GM19397 (cell line): ENCODE measurements around the gene RMDN2.

Source experiments
- ATAC-seq: cut with Tn5 transposase; IDR thresholded peaks from one replicate; pipeline ENCODE4 v1.9.1; 2021; ENCODE audit warnings: mild to moderate bottlenecking, moderate library complexity; ENCODE audit not compliant: unreplicated experiment

Gene RMDN2

DNA sequence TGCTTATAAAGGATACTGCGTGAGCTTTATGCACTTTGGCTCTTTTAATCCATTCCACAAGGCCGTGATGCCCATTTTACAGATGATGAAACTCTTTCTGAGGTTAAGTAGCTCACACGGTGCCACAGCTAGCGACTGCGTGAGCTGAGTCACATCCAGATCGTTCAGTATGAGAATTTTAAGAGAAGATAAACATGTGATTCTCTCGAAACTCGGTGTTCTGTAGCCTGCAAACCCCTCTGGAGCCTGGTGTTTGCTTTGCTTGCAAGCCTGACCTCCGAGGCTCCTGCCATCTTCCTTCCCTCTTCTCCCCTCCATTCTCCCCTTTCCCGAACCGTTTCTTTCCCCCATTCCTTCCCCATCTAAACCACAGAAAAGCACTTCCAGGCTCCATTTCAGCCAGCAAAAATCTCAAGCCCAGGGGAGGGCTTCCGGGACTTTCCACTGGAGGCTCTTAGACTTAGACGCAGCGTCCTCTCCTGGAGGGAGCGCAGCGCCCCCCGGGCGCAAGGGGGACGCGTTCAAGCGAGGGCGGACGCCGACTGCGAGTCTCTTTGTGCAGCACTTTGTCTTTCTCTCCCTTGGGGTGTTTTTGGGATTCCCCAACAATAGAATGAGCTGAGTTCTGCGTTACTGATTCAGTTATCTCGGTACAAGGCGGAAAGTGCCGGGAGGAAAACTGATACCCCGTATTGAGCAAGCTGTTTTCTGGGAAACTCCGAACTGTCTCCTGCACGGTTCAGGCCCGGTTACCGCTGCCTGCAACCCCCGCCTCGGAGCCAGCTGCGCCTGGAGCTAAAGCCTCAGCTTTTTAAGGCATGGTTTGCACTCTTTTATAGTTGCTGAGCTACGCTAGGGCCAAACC is 112.9 kb downstream of the RMDN2 start:
- peak; percentile 75 for ATAC-seq

DNA sequence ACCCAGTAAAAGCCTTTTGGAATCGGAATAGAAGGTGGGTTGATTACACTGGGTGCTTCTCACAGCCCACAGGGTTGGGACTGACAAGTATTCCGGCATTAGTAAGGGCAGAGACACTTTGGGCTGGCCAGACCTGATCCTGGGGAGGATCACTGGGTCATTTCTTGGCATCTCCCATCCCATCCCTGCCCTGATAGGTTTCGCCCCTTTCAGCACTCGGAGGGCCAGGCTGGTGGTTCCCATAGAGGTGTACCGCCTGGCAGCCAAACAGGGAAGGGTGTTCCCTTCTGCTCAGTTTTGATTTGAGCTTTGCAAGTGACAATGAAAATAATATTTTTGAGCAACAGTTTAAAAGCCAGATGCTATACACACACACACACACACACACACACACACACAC is 113.6 kb downstream of the RMDN2 start:
- ATAC-seq: no peak

DNA sequence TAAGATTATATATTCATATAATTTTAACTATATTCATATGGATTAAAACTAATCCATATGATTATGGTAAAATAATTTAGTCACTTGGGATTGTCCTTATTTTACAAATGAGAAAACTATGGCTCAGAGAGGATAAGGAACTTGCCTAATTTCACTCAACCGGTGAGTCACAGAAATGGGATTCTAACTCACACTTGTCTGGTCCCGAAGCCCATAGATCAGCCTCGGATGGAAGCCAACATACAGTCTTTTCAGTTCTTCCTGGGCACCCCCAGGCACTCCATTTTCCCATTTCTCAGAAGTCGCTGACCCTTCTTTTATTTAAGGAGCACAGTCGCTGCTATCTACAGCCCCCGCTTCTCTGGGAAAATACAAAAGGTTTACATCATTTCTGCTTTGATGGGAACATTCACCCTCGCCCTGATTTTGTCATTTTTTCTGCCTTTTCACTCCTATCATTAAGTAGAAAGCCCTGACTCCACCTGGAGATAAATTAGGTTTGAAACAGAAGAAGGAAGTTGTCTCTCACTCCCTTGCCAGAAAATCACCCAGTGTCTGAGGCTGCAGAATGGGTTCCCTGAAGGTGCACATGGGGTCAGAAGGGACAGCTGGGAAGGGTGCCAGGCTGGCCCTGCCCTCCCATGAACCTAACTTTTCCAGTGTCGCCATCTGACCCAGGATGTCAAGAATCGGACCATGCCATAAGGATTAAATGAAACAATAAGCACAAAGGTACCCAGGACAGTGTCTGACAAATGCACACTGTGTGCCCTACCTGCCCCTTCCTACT is 114.2 kb downstream of the RMDN2 start:
- ATAC-seq: no peak

DNA sequence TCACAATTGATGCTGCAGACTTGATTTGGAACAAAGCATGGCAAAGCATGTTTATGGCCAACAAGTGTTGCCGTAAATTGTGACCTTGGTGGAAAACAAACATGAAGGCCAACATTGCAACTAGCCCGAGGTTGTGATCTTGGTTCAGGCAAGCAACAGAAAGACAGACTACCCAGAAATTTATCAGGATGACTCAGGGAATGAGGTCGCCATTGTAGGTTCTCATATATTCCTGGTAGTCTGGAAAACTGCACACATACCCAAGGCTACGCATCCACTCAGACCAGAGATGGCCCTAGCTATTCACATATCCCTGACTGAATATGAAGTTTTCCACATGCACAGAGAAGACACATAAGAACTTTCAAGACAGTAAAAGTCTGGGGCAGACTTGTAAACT is 120.7 kb downstream of the RMDN2 start:
- ATAC-seq: no peak

DNA sequence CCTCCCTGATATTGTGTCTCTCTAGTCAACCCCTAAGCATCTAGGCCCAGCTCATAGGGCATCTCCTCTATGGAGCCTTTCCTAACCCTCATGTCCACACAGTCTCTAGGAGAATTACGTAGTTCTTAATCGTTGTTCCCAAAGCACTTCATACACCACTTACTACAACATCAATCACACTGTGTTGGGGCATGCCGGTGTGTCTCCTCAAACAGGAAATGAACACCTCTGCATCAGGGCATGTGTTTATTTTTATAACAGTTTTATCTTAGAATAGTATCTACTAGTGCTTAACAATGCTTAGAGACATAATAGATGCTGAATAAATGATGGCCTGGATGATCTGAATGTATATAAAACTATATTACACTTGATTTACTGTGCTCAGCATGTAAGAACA is 131.1 kb downstream of the RMDN2 start:
- ATAC-seq: no peak

DNA sequence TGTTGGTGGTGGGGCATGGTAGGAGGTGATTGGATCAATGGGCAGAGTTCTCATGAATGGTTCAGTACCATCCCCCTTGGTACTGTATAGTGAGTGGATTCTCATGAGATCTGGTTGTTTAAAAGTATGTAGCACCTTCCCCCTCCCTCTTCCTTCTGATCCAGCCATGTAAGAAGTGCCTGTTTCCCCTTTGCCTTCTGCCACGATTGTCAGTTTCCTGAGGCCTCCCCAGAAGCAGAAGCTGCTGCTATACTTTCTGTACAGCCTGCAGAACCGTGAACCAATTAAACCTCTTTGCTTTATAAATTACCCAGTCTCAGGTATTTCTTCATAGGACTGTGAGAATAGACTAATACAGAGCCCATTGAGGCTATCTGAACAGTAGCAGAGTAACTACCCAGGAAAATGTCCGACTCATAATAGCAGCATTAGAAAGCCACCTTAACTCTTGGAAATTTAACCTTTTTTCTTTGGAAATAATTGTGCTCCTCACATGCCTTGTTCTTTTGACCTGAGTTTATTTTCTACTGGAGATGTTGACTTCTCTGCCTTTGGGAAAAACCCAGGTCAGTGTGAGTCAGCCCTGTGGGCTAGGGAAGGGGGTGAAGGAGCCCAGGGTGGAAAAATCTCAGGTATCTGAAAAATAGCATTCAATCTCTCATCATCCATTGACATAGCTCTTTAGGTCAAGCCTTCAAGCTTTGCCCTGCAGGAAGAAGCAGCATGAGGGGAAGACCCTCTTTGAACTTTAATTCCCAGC is 132.7 kb downstream of the RMDN2 start:
- no peak for ATAC-seq

DNA sequence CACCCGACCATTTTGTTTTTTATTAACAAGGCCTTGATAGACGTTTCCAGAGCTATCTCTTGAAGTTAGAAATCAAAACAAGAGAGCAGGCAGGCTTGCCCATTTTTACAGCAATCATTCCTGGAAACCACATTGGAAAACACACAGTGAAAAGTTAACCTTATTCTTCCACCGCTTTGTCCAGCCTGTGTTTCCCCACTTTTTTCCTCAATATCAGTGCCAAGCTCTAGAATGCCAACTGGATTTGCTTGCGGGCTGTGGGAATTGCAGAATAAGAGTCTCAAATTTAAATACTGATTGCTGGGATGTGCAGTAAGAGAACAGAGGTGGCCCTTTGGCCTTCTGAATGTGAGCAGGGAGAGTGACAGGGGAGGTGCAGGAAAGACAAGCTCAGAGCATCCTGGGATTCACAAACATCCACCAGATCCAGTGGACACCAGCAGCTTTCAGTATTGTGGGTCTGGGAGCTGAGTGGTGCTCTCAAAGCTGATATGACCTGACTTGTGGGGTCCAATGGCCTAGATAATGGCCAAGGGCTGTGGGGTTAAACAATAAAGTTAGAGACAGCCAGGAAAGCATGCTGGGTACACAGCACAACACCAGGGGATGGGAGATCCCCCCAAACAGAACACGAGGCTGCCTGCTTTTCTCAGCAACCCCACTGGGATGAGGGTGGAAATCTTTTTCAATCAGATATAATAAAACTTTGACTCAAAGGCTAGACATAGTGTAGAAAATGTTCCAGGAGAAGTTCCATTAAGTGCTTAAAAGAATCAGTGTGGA is 135.3 kb downstream of the RMDN2 start:
- no peak for ATAC-seq

DNA sequence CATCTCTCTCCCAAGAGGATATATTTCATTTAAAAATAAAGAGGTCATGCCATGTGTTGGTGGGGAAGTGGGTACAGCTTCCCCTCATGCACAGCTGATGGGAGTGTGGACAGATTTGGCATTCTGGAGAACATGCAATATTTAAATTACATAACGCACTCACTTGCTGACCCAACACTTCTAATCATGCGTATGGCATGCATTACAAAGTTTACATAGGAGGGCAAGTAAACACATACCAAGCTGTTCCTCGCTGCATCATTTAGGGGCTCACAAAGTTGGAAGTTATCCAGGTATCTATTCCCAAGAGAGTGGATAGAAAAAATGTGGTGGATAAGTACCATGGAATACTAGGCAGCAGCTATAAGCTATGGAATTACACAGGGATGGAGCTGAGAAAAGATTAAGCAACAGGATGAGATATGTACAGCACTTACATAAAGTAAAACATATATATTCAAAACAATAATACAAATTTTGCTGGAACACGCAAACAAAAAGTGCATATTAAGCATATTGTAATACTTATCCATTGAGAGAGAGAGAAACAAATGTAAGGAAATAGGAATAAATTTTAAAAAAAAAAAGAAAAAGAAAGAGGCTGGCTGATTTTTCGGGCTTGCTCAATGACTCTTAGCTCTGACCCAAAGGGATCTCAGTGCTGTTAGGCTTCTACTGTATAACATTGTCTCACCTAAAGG is 139.9 kb downstream of the RMDN2 start:
- no peak for ATAC-seq

DNA sequence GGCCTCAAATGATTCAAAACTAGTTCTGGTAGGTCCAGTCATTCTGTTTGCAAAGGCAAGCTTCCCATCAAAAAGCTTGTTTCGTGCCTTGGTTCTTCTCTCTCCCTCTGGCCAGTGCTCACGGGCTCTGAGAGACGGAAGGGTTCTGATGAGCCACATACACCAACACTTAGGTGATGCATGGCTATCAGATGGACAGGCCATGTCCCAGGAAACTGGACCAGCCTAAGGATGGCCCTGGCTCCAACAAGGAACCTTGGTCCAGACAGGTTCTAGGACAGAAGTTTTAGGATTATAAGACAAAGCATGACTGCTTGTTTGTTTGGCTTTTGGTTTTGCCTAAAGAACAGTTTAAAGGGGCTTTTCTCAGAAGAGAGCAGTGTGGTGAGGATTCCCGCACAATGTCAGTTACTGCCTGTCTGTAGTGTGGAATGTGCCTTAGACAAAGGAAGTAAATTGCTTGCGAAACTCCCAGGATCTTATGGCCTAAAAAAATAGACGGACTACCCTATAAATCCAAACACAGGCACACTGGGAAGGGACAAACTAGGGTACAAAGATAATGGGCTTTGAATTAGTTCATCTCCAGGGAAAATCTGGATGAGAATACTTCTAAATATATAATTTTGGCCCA is 140.5 kb downstream of the RMDN2 start:
- ATAC-seq: no peak

DNA sequence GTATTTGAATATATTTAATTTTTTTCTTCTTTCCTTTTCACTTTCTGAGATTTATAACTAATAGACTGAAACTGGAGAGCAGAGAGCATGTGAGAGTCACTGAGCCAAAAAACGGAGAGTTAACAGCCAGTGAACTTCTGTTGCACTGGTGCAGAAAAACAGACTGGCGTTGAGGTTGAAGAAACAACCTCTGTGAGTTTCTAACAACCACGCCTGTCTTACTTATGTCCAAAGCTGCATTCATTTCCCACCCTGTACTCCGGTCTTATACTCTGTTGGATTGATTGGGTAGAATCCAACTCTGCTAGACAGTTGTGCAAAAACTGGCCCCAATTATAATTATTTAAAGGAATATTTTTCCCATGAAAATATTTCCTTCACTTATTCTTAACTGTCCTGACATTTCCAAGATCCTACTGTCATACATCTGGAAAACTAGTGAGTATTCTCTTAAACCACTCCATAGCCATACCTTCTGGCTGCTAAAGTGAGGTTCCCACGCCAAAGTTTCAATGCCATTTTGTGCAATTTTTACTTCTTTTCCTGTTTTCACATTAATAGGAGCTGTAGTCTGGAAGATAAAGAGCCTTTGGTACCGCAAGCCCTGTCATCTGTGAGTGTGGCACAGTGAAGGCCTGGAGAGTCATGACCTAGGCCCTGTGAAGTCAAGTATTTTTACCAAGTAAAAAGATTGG is 141.5 kb downstream of the RMDN2 start:
- no peak for ATAC-seq
